ENCODE measurements around the gene MORN2.
"Not testable (repeated sequence)": the region's sequence is repeated elsewhere in the genome, so short reads cannot be mapped to it uniquely, and the experiment has no call there.

MORN2 gene

GRCh38 chr2:38875576-38876367, at the start of gene MORN2, which contains the start of gene DHX57:
Gene MORN2 (plus strand): TSS chr2:38875976.
Gene DHX57 (minus strand): TSS chr2:38875934. CDS start chr2:38868405, 7,529 bp downstream.
- no peak for TF ChIP-seq CTCF (IDR thresholded peaks at IDR 0.05; ENCODE audit: low read depth, low read length, missing control alignments)
- DNase-seq (ENCODE audit: extremely low read depth, low read depth), result peak; percentile 49
- peak within 1 kb of the TSS; percentile 89 for H3K4me3 ChIP-seq (replicated peaks; ENCODE audit: low read depth, low read length)

GRCh38 chr2:38827539-38828145, 48.1 kb upstream of the MORN2 start:
- DNase-seq (ENCODE audit: extremely low read depth, low read depth), result peak; percentile 21
- not testable (repeated sequence) for H3K4me3 ChIP-seq (replicated peaks; ENCODE audit: low read depth, low read length)

- no peak for TF ChIP-seq CTCF (IDR thresholded peaks at IDR 0.05; ENCODE audit: low read depth, low read length, missing control alignments)
- no peak overlapping the region for H3K4me3 ChIP-seq (replicated peaks; ENCODE audit: low read depth, low read length)
- DNase-seq (ENCODE audit: extremely low read depth, low read depth), result no peak
Measured at GRCh38 chr2:38828460-38828859, 47.3 kb upstream of the MORN2 start.

- no peak for DNase-seq (ENCODE audit: extremely low read depth, low read depth)
- TF ChIP-seq CTCF (IDR thresholded peaks at IDR 0.05; ENCODE audit: low read depth, low read length, missing control alignments), result no peak
- H3K4me3 ChIP-seq (replicated peaks; ENCODE audit: low read depth, low read length), result no peak overlapping the region
Measured at GRCh38 chr2:38829971-38830370, 45.8 kb upstream of the MORN2 start.

GRCh38 chr2:38830526-38831159, 45.1 kb upstream of the MORN2 start:
- TF ChIP-seq CTCF (IDR thresholded peaks at IDR 0.05; ENCODE audit: low read depth, low read length, missing control alignments), result no peak
- no peak overlapping the region for H3K4me3 ChIP-seq (replicated peaks; ENCODE audit: low read depth, low read length)
- DNase-seq (ENCODE audit: extremely low read depth, low read depth), result no peak

- H3K4me3 ChIP-seq (replicated peaks; ENCODE audit: low read depth, low read length), result no peak overlapping the region
- peak; percentile 39 for TF ChIP-seq CTCF (IDR thresholded peaks at IDR 0.05; ENCODE audit: low read depth, low read length, missing control alignments)
- DNase-seq (ENCODE audit: extremely low read depth, low read depth), result no peak
Measured at GRCh38 chr2:38835015-38835601, 40.7 kb upstream of the MORN2 start.

- DNase-seq (ENCODE audit: extremely low read depth, low read depth), result no peak
Measured at GRCh38 chr2:38835990-38836389, 39.8 kb upstream of the MORN2 start.

More at GRCh38 chr2:38835990-38836389, 39.8 kb upstream of the MORN2 start:
- TF ChIP-seq CTCF (IDR thresholded peaks at IDR 0.05; ENCODE audit: low read depth, low read length, missing control alignments), result no peak
- H3K4me3 ChIP-seq (replicated peaks; ENCODE audit: low read depth, low read length), result no peak overlapping the region

Measured in HFF-Myc (cell line).